Measurements from ENCODE around the gene CAPN11.

CAPN11 gene

GRCh38 chr6:44158770-44159228 lies at the start of gene CAPN11:
TSS of gene CAPN11 (plus strand) at chr6:44158820. CDS start at chr6:44158849, 29 bp downstream.
- H3K4me3 ChIP-seq, result no peak within 1 kb of the TSS
- no peak for TF ChIP-seq Cebpa-rat (IDR thresholded peaks at IDR 0.05)
- no peaks in the 10 kb centered on the region for H3K27me3 ChIP-seq
- H4K20me1 ChIP-seq, result no peaks in the 10 kb centered on the region
- H3K4me1 ChIP-seq, result peaks cover 67% of the 10 kb centered on the region
- H3K9me3 ChIP-seq, result no peaks in the 10 kb centered on the region
- no peaks in the 10 kb centered on the region for H3K36me3 ChIP-seq
- H3K27ac ChIP-seq, result peak within 1 kb of the TSS; percentile 18; the same call in 1 of the 2 replicates
- H3K9ac ChIP-seq, result no peak within 1 kb of the TSS
- no peak within 1 kb of the TSS for H3K4me2 ChIP-seq

DNA sequence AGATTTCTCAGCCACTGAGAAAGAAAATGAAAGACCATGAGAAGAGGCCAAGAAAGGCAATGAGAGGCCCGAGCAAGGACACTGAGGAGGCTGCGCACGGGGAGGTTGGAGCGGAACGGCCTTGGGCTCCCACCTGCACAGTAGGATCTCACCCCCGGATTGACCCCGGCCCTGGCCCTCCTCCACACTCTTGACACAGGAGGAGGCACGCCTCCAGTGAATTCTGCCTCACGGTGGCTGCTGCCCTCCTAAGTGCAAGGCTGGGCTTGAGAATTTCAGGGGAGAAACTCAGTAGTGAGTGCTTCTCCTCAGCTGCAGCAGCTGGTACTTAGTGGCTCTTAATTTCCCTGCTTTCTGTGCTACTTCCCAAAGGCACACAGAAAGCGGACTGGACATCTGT lies 49.4 kb upstream of the CAPN11 start:
- no peak for TF ChIP-seq Cebpa-rat (IDR thresholded peaks at IDR 0.05)
- Histone ChIP-seq H3K4me1 (no peaks in the 10 kb centered on the region), H3K4me2 (no peak overlapping the region), H3K36me3 (peaks cover 99% of the 10 kb centered on the region), H3K27ac (no peak overlapping the region), H3K9me3 (no peaks in the 10 kb centered on the region), H4K20me1 (peaks cover 97% of the 10 kb centered on the region), H3K9ac (no peak overlapping the region), H3K27me3 (no peaks in the 10 kb centered on the region), H3K4me3 (no peak overlapping the region)

GRCh38 chr6:44110005-44110676 lies 48.5 kb upstream of the CAPN11 start:
- no peaks in the 10 kb centered on the region for H3K4me1 ChIP-seq
- peaks cover 97% of the 10 kb centered on the region for H4K20me1 ChIP-seq
- H3K36me3 ChIP-seq, result peaks cover 99% of the 10 kb centered on the region
- H3K27ac ChIP-seq, result 0 out of 2 replicates have a peak overlapping the region, but pooled peaks have one; percentile 6
- no peaks in the 10 kb centered on the region for H3K9me3 ChIP-seq
- no peak overlapping the region for H3K4me3 ChIP-seq
- H3K4me2 ChIP-seq, result no peak overlapping the region
- H3K27me3 ChIP-seq, result no peaks in the 10 kb centered on the region
- H3K9ac ChIP-seq, result 0 out of 2 replicates have a peak overlapping the region, but pooled peaks have one; percentile 19
- TF ChIP-seq Cebpa-rat (IDR thresholded peaks at IDR 0.05), result no peak

GRCh38 chr6:44110966-44111365 lies 47.7 kb upstream of the CAPN11 start:
- Histone ChIP-seq H3K4me1 (peaks cover 5% of the 10 kb centered on the region), H3K27me3 (no peaks in the 10 kb centered on the region), H3K9me3 (no peaks in the 10 kb centered on the region), H3K9ac (no peak overlapping the region), H3K4me2 (no peak overlapping the region), H3K4me3 (no peak overlapping the region), H3K36me3 (peaks cover 99% of the 10 kb centered on the region), H4K20me1 (peaks cover 97% of the 10 kb centered on the region), H3K27ac (no peak overlapping the region)
- TF ChIP-seq Cebpa-rat (IDR thresholded peaks at IDR 0.05), result no peak

DNA sequence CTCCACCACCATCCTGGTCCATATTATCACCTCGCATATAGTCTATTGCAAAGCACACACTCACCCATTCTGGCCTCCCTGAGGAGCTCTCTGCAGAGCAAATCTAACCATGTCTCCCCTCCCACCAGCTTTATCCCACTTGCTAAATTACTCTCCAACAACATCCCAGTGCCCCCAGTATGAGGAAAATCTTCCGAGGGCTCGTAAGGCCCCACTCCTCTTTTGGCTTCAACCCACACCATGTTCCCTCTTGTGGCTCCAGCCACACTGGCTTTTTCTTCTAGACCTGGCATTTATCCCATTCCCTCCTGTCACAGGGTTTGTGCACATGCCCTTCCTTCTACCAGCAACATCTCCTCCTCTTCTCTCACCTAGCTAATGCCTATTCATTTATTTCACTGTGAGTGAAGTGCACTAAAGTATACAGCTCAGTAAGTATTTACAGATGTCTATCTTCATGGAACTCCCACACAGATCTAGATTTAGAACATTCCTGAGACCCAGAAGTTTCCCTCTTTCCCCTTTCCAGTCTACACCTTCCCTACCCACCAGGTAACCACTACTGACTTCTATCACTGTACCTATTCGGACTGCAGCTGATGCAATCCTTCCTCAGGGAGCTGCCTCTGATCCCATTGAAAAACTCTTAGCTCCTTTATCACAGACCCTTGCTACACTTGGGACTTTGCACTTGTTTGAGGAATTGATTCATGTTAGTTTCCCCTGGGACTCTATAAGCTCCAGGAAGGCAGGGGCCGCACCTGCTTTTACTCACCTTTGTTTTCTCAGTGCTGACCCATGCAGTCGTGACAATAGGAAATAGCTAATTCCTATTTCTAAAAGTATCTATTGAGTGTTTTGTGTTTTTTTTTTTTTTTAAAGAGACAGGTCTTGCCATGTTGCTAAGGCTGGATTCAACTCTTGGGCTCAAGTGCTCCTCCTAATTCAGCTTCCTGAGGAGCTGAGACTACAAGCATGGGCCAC lies 46.9 kb upstream of the CAPN11 start:
- Histone ChIP-seq H3K4me1 (peaks cover 13% of the 10 kb centered on the region), H4K20me1 (peaks cover 97% of the 10 kb centered on the region), H3K36me3 (peaks cover 99% of the 10 kb centered on the region), H3K9ac (no peak overlapping the region), H3K27me3 (no peaks in the 10 kb centered on the region), H3K4me2 (no peak overlapping the region), H3K27ac (no peak overlapping the region), H3K9me3 (no peaks in the 10 kb centered on the region), H3K4me3 (no peak overlapping the region)
- no peak for TF ChIP-seq Cebpa-rat (IDR thresholded peaks at IDR 0.05)

GRCh38 chr6:44113414-44113813 lies 45.2 kb upstream of the CAPN11 start:
- no peak overlapping the region for H3K9ac ChIP-seq
- H3K9me3 ChIP-seq, result no peaks in the 10 kb centered on the region
- H4K20me1 ChIP-seq, result peaks cover 98% of the 10 kb centered on the region
- no peak overlapping the region for H3K4me2 ChIP-seq
- no peak for TF ChIP-seq Cebpa-rat (IDR thresholded peaks at IDR 0.05)
- peaks cover 28% of the 10 kb centered on the region for H3K4me1 ChIP-seq
- H3K27ac ChIP-seq, result no peak overlapping the region
- H3K27me3 ChIP-seq, result no peaks in the 10 kb centered on the region
- H3K36me3 ChIP-seq, result peaks cover 97% of the 10 kb centered on the region
- no peak overlapping the region for H3K4me3 ChIP-seq

GRCh38 chr6:44115866-44116265 lies 42.8 kb upstream of the CAPN11 start:
- peaks cover 88% of the 10 kb centered on the region for H3K36me3 ChIP-seq

GRCh38 chr6:44116641-44117382 lies 41.8 kb upstream of the CAPN11 start:
- Histone ChIP-seq H3K4me2 (peak overlapping the region; percentile 38), H3K4me1 (peaks cover 61% of the 10 kb centered on the region), H3K27ac (no peak overlapping the region), H3K9ac (no peak overlapping the region), H3K36me3 (peaks cover 79% of the 10 kb centered on the region), H3K9me3 (no peaks in the 10 kb centered on the region), H3K4me3 (no peak overlapping the region), H3K27me3 (no peaks in the 10 kb centered on the region), H4K20me1 (peaks cover 98% of the 10 kb centered on the region)
- no peak for TF ChIP-seq Cebpa-rat (IDR thresholded peaks at IDR 0.05)

More at GRCh38 chr6:44115866-44116265, 42.8 kb upstream of the CAPN11 start:
- Histone ChIP-seq H3K27me3 (no peaks in the 10 kb centered on the region), H3K4me1 (peaks cover 51% of the 10 kb centered on the region), H3K9me3 (no peaks in the 10 kb centered on the region), H4K20me1 (peaks cover 98% of the 10 kb centered on the region), H3K4me3 (no peak overlapping the region), H3K9ac (no peak overlapping the region), H3K27ac (no peak overlapping the region), H3K4me2 (peak overlapping the region; percentile 38)
- TF ChIP-seq Cebpa-rat (IDR thresholded peaks at IDR 0.05), result no peak

DNA sequence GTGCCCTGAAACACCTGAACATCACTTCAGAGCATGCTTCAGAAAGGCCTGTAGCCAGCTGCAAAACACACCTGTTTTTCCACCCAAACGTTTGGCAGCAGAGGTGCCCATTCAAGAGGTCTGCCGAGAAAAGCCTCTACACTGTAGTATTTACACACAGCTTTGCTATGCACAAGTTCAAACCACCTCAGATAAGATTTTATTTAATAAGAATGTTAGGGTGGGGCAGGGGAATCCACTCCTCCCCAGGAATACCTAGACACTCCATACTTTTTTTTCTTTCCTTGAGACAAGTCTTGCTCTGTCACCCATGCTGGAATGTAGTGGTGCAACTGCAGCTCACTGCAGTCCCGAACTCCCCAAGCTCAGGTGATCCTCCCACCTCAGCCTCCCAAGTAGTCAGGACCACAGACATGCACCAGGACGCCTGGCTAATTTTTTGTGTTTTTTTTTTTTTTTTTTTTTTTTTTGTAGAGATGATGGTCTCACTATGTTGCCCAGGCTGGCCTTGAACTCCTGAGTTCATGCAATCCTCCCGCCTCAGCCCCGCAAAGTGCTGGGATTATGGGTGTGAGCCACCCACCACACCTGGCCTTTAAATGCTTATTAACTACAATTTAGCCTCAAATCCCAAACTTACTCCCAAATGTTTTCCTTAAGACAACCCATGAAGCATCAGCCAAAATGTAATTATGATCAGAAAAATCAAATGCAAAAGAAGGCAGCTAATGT lies 41.1 kb upstream of the CAPN11 start:
- peaks cover 100% of the 10 kb centered on the region for H4K20me1 ChIP-seq
- H3K27ac ChIP-seq, result no peak overlapping the region

More for the DNA sequence above, 41.1 kb upstream of the CAPN11 start:
- Histone ChIP-seq H3K9ac (no peak overlapping the region), H3K9me3 (no peaks in the 10 kb centered on the region), H3K27me3 (no peaks in the 10 kb centered on the region), H3K4me2 (peak overlapping the region; percentile 38), H3K4me1 (peaks cover 68% of the 10 kb centered on the region), H3K36me3 (peaks cover 72% of the 10 kb centered on the region), H3K4me3 (no peak overlapping the region)
- no peak for TF ChIP-seq Cebpa-rat (IDR thresholded peaks at IDR 0.05)

All from BLaER1 (cell line).